Endothelial cell of coronary artery (primary cell): ENCODE measurements around the gene NPEPL1. TPM values are rescaled to one million over a fixed set of nuclear protein-coding genes. Genes with fewer than 3 reads are reported as not detected.

Experiments used
- total RNA-seq: library from RNA; depleted of rRNA; stranded (reverse); fragments of >200 nt; gene quantifications from 2 replicates; pipeline ENCODE4 v1.2.3, GENCODE V29; 2014

The NPEPL1 gene
- total RNA-seq = 23.3 and 36.9 TPM in 2 replicates

GRCh38 chr20:58692579-58693225 lies at the start of gene NPEPL1:
TSS of gene NPEPL1 (plus strand) at chr20:58692800. CDS start at chr20:58692901, 101 bp downstream.

DNA sequence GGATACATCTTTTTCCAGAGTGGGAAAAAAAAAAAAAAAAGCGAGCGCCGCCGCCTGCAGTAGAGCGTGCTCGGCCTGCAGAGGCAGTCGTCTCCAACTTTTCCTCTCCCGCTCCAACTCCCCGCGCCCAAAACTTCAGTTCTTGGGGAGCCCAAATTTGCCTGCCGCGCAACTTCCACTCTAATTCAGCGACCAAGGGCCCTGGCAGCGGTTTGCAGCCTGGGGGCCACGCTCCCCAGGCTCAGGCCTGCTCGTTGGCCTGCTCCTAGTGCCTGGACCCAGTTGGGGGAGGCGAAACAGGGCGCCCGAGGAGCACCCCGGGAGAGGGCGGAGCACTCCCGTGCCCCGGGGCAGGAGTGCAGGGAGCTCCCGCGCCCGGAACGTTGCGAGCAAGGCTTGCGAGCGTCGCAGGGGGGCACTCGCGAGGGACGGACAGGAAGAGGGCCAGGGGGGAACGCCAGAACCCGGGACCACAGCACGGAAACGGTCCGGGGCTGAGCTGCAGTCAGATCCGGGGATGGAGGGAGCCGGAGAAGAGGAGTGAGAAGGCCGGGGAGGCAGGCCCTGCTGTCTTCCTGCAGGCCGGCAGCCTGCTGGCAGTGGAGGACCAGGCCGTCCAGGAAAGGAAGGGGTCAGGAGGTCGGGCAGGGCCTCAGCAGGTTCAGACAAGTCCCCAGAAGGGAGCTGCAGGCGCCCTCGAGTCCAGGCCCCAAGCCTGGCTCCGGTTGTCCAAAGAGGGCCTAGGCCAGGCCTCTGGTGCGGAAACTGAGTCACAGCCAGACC lies 41.6 kb upstream of the NPEPL1 start, which contains the start of gene STX16:
STX16 (plus strand) TSS at position 508 of the 783 bp plus-strand sequence. CDS start 724 bp downstream, outside the sequence.

Other genes with a start within 250 kb of the NPEPL1 start
- 0.09 and 31.3 TPM in 2 replicates for gene APCDD1L, start 177.4 kb upstream of the NPEPL1 start, total RNA-seq
- 36.3 and 56.2 TPM in 2 replicates for gene STX16, start 41.5 kb upstream of the NPEPL1 start, total RNA-seq
- gene GNAS-AS1, start 158.1 kb downstream of the NPEPL1 start, total RNA-seq = 0.27 and 0.85 TPM in 2 replicates
- gene GNAS, start 159.9 kb downstream of the NPEPL1 start, total RNA-seq = 401 and 586 TPM in 2 replicates